Hematopoietic multipotent progenitor cell (in vitro differentiated cells): ENCODE results near the gene PDE11A. TPM values are rescaled to one million over a fixed set of nuclear protein-coding genes. Genes with fewer than 3 reads are reported as not detected.
"Not testable (repeated sequence)": the region's sequence is repeated elsewhere in the genome, so short reads cannot be mapped to it uniquely, and the experiment has no call there.

Experiments
- DNase-seq, 3 donors: peaks; one replicate each; pipeline ENCODE4 v3.0.0-alpha.2; 2011 to 2015; ENCODE audit warnings: low read depth in 2 of 3, low spot score in 2 of 3
- total RNA-seq: library from RNA; depleted of rRNA; stranded (reverse); fragments of >200 nt; gene quantifications from one replicate; pipeline ENCODE4 v1.2.3, GENCODE V29; 2012

Gene PDE11A
- total RNA-seq, 1 donor: under 0.01 TPM

DNA sequence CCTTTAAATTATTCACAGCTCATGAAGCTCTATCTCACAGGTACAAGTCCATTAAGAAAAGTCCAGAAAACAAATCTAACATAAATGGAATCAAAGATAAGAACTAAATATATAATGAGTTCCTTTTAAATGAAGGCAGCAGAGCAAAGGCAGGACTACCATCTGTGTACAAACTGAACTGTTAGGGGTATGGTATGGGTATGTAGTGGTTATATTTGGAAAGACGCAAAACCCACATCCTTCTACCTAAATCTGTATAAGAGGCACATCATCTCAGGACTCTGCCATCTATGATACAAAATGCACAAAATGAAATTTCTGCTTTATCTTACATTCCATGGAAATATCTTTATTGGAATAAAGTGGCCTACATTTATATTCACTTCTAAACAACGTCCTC, 59.9 kb downstream of the PDE11A start:
- DNase-seq: no peak

DNA sequence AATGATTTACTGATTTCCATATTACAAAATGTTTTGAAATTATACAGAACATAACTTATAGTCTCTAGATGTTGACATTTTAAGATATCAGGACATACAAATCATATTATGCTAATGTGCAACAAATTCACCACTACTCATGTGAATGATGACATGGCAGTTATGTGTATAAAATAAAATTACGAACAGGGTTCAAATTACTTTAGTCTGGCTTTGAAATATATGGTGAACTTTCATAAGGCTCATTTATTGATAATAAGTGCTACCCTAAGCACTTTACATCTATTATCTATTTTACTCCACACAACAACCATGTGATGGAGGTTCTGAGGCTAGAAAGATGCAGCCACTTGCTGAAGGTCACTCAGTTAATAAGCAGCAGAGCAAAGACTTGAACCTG, 62.8 kb downstream of the PDE11A start:
- no peak for DNase-seq

DNA sequence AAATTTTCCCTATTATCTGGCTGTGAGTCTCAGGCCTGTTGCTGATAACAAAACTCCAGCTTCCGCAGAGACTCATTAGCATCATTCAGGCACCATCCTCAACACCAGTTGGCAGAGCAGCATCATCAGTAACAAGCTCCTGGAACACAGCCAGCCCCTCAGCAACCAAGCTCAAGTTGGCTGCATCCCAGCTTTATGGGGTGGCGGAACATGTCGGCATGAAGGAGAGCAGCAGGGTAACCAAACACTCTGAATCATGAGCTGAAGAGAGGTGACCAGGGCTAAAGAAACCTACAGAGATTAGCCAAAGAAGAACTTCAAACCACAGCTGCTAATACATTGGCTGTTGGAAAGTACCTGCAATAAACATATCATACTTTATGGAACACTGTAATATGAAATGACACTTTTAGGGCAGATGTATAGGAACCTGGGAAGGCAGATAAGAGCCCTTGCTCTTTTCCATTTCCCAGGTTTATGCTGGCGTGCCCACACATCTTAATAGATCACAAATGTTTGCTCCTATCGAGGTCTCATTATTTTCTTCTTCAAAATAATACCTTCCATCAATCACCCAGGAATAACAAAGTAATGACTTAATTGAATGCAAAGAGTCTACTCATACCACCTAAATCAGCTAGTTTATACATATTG, 63.8 kb downstream of the PDE11A start:
- DNase-seq: peak in 1 of 3 donors; percentile 20

DNA sequence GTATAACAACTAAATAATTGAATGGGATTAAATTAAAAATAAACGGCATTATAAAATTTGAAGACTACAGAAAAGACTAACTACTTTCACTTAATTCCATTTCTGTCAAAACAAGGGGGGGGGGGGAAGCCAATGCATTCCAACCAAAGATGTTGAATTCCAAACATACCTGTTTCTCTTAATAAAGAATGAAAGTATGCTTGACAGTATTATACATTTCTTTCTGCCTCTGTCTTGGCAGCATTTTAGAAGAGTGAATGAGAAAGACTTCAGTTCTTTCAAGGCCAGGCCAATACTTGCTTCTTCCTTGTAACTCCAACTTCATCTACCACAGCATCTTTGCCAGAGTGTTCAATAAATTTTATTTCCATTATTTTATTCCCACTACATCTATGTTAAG, 65.9 kb downstream of the PDE11A start:
- DNase-seq: no peak

DNA sequence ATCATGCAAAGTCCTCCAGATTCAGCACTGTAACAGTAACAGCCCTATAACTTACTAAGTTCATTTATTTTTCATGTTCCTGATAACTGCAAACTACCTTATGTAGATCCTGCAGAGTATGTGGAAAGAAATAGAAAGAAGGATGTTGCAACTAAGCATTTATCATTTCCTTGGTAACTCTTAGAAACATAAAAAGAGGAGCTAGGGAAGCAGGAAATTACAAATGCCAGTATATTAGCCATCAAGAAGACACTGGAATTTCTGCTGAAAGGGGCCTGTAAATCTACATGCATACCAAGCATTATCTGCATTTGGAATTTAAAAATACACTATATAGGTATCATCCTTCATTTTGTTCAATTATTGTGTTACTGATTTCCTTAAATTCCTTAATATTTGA, 66.8 kb downstream of the PDE11A start:
- DNase-seq: no peak

DNA sequence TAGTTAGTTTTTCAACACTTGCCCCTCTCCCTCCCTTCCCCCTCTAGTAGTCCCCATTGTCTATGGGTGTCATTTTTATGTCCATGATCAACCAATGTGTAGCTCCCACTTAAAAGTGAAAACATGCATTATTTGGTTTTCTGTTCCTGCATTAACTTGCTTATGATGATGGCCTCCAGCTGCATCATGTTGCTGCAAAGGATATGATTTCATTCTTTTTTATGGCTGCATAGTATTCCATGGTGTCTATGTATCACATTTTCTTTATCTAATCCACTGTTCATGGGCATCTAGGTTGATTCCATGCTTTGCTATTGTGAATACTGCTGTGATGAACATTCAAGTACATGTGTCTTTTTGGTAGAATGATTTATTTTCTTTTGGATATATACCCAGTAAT, 70.5 kb downstream of the PDE11A start:
- no peak for DNase-seq

DNA sequence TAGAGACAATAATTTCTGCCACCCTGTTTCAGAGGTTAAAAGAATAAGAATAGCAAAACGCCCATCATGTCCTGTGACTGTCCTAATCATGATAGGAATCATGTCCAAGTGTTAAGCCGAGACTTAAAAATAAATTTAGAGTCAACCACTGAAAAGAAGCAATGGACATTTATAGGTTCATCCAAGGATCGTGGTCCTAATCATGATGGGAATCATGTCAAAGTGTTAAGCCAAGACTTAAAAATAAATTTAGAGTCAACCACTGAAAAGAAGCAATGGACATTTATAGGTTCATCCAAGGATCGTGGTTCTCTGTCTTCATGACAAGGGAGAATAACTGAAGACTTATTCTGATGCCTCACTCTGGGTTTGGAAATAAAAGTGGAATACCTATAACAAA, 73.6 kb downstream of the PDE11A start:
- no peak for DNase-seq

DNA sequence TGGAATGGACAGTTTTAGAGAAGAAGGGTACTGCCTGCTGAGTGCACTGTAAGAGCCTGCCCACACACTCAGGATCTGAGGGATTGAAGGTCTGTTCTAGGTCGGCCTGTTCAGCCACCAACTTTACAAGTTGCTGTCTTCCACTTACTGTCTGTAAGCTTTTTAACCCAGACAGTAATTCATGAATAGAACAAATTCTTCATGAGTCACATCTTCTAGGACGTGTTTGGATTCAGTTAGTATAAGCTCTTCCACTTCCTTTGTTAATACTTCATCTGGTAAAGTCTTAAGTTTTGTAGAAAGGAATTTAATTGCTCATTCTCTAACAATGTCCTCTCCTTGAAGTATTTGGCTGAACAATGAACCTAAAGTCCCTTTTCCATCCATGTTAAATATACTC, 74.6 kb downstream of the PDE11A start:
- DNase-seq: no peak

DNA sequence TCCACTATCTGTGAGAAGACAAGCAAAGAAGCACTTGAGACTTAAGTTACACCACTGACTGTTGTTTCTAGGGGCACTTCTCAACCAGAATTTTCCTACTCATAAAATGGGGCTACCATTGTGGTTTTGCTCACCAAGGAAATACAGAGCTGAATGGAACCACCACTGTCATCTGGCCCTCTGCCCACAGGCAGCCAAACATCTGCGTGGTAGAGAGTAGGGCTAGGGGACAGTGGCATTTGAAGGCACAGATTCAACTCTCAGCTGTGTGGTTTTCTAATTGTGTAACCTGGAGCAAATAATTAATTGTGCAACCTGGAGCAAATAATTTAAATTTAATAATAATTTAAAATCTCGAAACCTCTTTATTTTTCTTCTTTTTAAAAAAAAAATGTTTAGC, 79.6 kb downstream of the PDE11A start:
- no peak for DNase-seq

DNA sequence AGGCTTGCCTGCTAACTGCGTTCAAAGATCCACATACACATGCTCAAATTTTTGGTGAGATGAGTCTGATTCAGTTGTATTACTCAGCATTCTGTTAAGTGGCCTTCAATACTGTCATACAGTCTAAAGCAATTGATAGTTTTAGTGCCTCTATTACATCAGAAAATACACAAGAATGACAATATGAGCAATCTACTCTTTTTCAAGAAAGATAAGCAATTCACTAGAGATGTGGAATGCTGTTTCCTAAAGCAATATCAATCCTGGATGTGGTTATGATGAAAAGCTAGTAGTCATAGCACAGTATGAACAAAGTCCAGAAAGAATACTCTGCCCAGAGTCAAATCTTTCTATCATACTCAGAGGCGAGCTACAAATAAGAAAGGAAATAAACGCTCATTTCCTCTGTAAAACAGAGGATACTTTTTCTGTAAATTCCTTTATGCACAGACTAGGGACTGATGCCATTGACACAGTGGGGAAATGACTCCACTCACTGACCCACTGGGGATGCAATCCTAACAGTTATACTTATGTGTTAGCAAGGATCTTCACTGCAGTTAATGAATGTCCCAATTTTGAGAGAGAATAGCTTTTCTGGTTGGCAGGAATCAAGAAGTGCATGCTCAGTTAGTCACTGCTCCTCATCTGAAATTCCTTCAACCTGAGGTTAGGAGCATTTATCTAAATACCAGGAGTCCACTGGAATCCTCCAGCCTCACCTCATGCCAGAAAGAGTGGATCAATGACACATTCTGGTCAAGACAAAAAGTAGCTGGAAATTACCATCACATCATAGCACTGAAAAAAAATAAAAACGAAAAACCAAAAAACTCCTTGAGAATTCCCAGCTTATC, 83.3 kb downstream of the PDE11A start:
- DNase-seq: no peak

DNA sequence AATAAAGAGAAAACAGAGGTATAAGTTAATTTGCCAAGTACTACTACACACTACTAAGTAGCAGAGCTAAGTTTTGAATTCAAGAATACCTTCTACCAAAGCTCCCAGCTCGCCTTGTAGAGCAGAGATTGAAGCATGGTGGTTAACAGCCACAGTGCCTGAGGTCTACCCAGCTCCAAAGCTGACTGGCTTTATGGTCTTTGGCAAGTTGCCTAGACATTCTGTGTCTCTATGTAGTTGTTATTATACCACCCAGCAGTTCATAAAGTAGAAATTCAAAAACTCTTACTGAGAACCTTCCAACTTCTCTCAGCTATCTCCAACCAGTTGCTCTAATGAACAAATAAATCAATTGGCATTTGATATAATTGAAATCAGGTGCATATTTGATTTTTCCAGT, 87.8 kb downstream of the PDE11A start:
- peak in 1 of 3 donors; percentile 27 for DNase-seq

DNA sequence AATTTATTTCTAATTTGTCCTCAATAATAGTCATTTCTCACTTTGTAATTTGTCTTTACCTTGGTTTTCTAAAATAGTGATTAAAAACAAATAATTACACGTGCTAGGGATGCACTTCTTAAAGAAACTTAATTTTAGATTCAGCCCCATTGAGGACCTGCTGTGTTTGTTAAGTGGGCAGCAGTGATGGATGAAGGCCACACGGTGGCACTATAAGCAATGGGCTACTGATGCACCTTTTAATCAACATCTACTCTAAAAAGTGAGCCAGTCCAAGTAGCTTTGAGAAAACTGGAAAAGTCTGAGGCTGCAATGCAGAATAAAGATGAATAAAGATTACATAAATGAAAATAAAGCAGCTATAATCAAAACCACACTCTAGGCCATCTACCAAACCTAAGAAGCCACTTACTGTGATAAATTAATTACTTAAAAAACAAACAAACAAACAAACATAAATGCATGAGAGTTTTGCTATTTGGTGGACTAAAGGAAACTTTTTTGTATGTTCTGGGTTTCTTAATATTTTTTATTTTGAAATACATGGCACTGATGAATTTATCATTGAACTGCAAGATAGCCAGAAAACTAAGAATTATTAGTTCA, 89.3 kb downstream of the PDE11A start:
- DNase-seq: peak in 2 of 3 donors; percentile 26 to 64

DNA sequence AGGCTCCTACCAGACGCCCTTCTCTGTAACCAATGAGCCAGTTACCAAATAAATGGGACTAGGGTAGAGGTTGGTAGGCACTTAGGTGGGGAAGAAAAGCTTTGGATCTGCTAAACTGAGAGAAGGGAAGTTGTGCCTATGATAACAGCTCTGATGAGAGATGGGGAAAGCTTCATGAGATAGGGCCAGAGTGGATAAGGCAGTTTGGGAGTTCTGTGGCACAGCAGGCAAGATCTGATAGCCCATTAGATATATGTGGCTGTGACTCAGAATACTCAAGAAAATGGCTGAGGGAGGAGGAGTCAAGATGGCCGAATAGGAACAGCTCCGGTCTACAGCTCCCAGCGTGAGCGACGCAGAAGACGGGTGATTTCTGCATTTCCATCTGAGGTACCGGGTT, 99.8 kb downstream of the PDE11A start:
- no peak for DNase-seq

DNA sequence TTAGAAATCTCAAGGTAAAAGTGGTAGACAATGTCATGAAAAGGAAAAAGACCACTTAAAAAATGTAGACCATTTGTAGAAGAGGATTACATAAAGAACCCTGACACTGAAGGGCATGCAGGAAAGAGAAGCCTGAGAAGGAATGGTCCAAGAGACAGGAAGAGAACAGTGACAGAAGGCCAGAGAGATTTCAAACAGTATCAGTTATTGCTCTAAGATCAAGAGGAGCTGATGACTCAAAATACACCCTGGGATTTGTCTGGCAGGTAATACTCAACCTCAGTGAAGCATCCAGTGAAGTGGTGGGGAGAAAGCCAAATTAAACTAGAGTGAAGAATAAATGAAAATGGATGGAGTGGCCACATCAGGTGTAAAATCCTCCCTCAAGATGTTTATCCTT, 100.5 kb downstream of the PDE11A start:
- DNase-seq: no peak

DNA sequence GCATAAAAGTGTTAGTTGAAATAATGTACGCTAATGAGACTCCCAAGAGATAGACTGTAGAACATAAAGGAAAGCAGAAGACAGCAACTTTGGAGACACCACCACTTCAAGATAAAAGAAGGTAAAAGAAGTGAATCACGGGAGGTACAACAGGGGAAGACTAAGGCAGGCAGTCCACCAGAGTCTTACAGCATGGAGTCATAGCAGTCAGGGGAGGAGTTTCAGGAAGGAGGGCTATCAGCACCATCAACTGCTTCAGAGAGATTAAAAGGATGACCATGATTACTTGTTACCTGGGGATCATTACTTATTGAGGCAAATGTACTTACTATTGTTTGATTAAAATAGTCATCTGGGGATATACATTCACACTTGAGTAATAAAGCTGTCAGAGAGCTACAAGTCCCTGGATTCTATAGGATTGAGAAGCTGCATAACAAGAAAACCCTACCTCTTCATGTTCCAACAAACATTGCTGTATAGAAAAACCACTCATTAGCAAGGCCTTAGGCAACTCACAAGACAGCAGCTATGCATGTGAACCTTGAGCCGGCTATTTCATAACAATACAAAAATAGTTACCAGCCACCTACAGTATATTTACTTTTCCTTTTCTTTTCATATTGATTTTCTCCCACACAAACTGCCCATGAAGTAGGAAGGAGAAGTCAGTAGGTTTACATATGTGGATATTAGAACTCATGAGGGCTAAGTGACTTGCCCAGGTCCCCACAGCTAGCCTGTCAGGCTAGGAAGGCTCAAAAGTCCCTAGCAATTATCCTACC, 101.7 kb downstream of the PDE11A start:
- DNase-seq: no peak

DNA sequence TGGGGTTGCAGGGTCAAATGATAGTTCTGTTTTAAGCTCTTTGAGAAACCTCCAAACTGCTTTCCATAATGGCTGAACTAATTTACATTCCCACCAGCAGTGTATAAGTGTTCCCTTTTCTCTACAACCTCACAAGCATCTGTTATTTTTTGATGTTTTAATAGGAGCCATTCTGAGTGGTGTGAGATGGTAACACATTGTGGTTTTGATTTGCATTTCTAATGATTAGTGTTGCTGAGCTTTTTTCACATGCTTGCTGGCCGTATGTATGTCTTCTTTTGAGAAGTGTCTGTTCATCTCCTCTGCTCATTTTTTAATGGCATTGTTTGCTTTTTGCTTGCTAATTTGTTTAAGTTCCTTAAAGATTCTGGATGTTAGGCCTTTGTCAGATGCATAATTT, 107.7 kb downstream of the PDE11A start:
- DNase-seq: no peak

DNA sequence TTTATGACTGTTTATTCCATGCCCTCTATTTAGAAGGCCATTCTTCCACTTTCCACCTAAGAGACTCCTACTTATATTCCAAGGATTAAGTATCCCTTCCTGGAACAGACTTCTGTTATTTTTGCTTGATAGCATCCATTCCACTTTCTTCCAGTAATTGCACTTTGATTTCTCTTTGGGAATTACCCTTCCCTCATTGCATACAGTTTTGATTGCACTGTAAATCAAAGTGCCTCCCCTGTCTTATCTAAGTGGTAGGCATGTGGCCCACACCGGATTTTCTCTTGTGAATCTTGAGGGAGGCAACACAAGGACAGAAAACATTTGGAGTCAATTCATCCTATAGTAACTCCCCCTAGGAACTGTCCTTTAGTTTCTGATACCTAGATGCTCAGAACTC, 120.4 kb downstream of the PDE11A start:
- DNase-seq: no peak

DNA sequence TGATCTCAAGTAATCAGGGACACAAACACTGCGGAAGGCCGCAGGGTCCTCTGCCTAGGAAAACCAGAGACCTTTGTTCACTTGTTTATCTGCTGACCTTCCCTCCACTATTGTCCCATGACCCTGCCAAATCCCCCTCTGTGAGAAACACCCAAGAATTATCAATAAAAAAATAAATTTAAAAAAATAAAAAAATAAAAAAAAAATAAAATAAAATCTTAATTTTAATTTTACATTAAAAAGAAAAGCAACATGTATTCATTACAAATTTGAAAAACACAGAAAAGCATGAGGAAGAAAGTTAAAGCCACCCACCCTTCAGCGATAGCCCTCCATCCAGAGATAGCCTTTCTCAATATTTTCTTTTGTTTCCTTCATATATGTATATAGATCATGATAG, 125.0 kb downstream of the PDE11A start:
- DNase-seq: not testable (repeated sequence)

DNA sequence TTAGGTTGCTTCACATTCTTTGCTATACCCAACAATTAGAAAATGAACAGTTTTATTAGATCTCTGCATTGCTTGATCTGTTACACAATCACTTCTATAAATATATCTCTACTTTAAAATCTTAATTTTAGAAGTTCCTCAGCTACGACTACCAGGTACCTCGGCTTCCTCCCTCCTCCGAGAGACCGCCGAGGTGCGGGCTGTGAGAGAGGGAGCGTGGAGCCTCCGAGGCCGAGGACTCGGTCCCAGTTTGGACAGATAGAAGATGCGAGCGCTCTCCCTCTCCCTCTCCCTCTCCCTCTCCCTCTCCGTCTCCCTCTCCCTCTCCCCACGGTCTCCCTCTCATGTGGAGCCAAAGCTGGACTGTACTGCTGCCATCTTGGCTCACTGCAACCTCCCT, 128.0 kb downstream of the PDE11A start:
- DNase-seq: not testable (repeated sequence)

DNA sequence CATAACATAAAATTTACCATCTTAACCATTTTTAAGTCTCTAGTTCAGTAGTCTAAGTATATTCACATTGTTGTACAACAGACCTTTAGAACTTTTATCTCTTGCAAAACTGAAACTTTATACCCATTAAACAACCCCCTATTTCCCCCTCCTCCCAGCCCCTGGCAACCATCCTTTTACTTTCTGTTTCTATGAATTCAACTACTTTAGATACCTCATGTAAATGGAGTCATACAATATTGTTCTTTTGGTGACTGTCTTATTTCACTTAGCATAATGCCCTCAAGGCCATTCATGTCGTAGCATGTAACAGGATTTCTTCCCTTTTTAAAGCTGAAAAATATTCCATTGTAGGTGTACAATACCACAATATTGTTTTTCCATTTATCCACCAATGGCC, 129.8 kb downstream of the PDE11A start:
- DNase-seq: no peak

DNA sequence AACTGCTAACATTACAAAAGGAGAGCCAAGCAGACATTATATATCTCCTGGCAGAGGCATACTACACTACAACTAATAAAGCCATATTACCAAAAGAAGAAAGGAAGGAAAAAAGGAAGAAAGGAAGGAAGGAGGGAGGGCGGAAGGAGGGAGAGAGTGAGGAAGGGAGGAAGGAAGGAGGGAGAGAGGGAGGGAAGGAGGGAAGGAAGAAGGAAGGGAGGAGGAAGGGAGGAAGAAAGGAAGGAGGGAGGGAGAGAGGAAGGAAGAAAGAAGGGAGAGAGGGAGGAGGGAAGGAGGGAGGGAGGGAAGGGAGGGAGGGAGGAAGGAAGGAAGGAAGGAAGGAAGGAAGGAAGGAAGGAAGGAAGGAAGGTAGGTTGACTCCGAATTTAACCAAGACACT, 133.4 kb downstream of the PDE11A start:
- DNase-seq: no peak
